HEK293 (cell line): Measurements from ENCODE around the gene ATP8B4.

ENCODE experiments used
- BCL11A ChIP-seq: fragments of 450-650 bp; formaldehyde crosslinking; IDR thresholded peaks from 2 replicates; pipeline ENCODE4 v1.5.1; 2016; ENCODE audit warnings: low read depth, missing biosample characterization, missing genetic modification characterization
- ZBTB20 ChIP-seq: fragments of 450-650 bp; formaldehyde crosslinking; IDR thresholded peaks from 2 replicates; pipeline ENCODE4 v1.5.1; 2016; ENCODE audit warnings: missing biosample characterization, missing genetic modification characterization
- ZNF223 ChIP-seq: fragments of 450-650 bp; formaldehyde crosslinking; IDR thresholded peaks from 2 replicates; pipeline ENCODE4 v1.5.1; 2016; ENCODE audit warnings: missing biosample characterization, missing genetic modification characterization
- ZNF274 ChIP-seq, 2 experiments: fragments of 200-500 bp in 1 of 2; fragments of 450-650 bp in 1 of 2; sonication (Bioruptor generic) in 1 of 2; formaldehyde crosslinking in 1 of 2; IDR thresholded peaks; 2 replicates each; pipeline versions ENCODE4 v1.5.1 to v1.6.1; 2014 to 2016; ENCODE audit warnings: borderline replicate concordance in 1 of 2, inconsistent platforms in 1 of 2, low read length in 1 of 2, missing biosample characterization in 1 of 2, missing genetic modification characterization in 1 of 2
- ZNF558 ChIP-seq: fragments of 450-650 bp; formaldehyde crosslinking; IDR thresholded peaks from 2 replicates; pipeline ENCODE4 v1.5.1; 2016; ENCODE audit warnings: missing biosample characterization, missing genetic modification characterization
- ZNF707 ChIP-seq: fragments of 450-650 bp; formaldehyde crosslinking; IDR thresholded peaks from 2 replicates; pipeline ENCODE4 v1.5.1; 2016; ENCODE audit warnings: missing biosample characterization, missing genetic modification characterization
- TF ChIP-seq, protein P1 (sequence below): fragments of 450-650 bp; formaldehyde crosslinking; IDR thresholded peaks from 2 replicates; pipeline ENCODE4 v1.5.1; 2016; ENCODE audit warnings: missing biosample characterization, missing genetic modification characterization
- TF ChIP-seq, protein P2 (sequence below): fragments of 450-650 bp; formaldehyde crosslinking; IDR thresholded peaks from 2 replicates; pipeline ENCODE4 v1.5.1; 2017; ENCODE audit warnings: missing biosample characterization, missing genetic modification characterization
- TF ChIP-seq, protein P3 (sequence below): fragments of 450-650 bp; formaldehyde crosslinking; IDR thresholded peaks from 2 replicates; pipeline ENCODE4 v1.5.1; 2016; ENCODE audit warnings: missing biosample characterization, missing genetic modification characterization
- TF ChIP-seq, protein P4 (sequence below): fragments of 450-650 bp; formaldehyde crosslinking; IDR thresholded peaks from 2 replicates; pipeline ENCODE4 v1.5.1; 2016; ENCODE audit warnings: missing biosample characterization, missing genetic modification characterization, low read depth

DNA sequence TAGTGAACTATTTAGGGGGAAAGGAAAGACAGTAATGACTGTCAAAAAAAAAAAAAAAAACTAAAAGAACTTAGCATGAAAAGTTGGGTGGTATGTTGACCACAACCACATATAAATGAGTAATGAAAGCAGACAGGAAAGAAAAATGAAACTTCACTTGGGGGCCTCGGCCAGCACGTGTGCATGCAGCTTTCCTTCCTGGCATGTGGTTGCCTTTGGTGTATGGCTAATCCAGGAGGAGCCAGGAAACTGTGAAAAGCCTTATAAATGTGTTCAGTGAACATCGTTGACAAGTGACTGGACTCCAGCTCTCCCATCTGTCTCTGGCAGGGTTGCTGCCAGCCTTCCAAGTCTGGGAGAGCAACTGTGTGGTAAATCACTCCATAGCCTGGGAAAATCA, 303.1 kb downstream of the ATP8B4 start:
- TF ChIP-seq, protein P1, sequence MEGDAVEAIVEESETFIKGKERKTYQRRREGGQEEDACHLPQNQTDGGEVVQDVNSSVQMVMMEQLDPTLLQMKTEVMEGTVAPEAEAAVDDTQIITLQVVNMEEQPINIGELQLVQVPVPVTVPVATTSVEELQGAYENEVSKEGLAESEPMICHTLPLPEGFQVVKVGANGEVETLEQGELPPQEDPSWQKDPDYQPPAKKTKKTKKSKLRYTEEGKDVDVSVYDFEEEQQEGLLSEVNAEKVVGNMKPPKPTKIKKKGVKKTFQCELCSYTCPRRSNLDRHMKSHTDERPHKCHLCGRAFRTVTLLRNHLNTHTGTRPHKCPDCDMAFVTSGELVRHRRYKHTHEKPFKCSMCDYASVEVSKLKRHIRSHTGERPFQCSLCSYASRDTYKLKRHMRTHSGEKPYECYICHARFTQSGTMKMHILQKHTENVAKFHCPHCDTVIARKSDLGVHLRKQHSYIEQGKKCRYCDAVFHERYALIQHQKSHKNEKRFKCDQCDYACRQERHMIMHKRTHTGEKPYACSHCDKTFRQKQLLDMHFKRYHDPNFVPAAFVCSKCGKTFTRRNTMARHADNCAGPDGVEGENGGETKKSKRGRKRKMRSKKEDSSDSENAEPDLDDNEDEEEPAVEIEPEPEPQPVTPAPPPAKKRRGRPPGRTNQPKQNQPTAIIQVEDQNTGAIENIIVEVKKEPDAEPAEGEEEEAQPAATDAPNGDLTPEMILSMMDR (tag by site-specific recombination) = no peak
- TF ChIP-seq ZNF274 (IDR thresholded peaks at IDR 0.05; ENCODE audit: low read length) = no peak
- TF ChIP-seq ZNF274 (tag by site-specific recombination; IDR thresholded peaks at IDR 0.05; ENCODE audit: borderline replicate concordance) = no peak
- no peak for TF ChIP-seq ZNF223 (tag by site-specific recombination)
- no peak for TF ChIP-seq BCL11A (tag by site-specific recombination)
- TF ChIP-seq, protein P2, sequence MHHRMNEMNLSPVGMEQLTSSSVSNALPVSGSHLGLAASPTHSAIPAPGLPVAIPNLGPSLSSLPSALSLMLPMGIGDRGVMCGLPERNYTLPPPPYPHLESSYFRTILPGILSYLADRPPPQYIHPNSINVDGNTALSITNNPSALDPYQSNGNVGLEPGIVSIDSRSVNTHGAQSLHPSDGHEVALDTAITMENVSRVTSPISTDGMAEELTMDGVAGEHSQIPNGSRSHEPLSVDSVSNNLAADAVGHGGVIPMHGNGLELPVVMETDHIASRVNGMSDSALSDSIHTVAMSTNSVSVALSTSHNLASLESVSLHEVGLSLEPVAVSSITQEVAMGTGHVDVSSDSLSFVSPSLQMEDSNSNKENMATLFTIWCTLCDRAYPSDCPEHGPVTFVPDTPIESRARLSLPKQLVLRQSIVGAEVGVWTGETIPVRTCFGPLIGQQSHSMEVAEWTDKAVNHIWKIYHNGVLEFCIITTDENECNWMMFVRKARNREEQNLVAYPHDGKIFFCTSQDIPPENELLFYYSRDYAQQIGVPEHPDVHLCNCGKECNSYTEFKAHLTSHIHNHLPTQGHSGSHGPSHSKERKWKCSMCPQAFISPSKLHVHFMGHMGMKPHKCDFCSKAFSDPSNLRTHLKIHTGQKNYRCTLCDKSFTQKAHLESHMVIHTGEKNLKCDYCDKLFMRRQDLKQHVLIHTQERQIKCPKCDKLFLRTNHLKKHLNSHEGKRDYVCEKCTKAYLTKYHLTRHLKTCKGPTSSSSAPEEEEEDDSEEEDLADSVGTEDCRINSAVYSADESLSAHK (tag by site-specific recombination) = no peak
- TF ChIP-seq, protein P3, sequence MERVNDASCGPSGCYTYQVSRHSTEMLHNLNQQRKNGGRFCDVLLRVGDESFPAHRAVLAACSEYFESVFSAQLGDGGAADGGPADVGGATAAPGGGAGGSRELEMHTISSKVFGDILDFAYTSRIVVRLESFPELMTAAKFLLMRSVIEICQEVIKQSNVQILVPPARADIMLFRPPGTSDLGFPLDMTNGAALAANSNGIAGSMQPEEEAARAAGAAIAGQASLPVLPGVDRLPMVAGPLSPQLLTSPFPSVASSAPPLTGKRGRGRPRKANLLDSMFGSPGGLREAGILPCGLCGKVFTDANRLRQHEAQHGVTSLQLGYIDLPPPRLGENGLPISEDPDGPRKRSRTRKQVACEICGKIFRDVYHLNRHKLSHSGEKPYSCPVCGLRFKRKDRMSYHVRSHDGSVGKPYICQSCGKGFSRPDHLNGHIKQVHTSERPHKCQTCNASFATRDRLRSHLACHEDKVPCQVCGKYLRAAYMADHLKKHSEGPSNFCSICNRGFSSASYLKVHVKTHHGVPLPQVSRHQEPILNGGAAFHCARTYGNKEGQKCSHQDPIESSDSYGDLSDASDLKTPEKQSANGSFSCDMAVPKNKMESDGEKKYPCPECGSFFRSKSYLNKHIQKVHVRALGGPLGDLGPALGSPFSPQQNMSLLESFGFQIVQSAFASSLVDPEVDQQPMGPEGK (tag by site-specific recombination) = no peak
- TF ChIP-seq, protein P4, sequence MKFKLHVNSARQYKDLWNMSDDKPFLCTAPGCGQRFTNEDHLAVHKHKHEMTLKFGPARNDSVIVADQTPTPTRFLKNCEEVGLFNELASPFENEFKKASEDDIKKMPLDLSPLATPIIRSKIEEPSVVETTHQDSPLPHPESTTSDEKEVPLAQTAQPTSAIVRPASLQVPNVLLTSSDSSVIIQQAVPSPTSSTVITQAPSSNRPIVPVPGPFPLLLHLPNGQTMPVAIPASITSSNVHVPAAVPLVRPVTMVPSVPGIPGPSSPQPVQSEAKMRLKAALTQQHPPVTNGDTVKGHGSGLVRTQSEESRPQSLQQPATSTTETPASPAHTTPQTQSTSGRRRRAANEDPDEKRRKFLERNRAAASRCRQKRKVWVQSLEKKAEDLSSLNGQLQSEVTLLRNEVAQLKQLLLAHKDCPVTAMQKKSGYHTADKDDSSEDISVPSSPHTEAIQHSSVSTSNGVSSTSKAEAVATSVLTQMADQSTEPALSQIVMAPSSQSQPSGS (tag by site-specific recombination) = no peak
- TF ChIP-seq ZBTB20 = no peak
- no peak for TF ChIP-seq ZNF707 (tag by site-specific recombination)
- TF ChIP-seq ZNF558 (tag by site-specific recombination) = no peak
